HepG2 (cell line): ENCODE measurements around the gene MFRP. TPM values are rescaled to one million over a fixed set of nuclear protein-coding genes. Genes with fewer than 3 reads are reported as not detected.

Experiments used
- ATAC-seq: fragments of 200-7000 bp; cut with Tn5 transposase; 3 replicates; pipeline ENCODE4 v1.9.1; 2020; ENCODE audit warnings: mild to moderate bottlenecking, moderate library complexity
- BruUV-seq: library from RNA; stranded (reverse); fragments of 400-500 nt; replicated peaks from 2 replicates; lab custom pipeline; 2021; lab: Mats Ljungman, UMichigan
- CTCF ChIA-PET: fragments of 300-600 bp; formaldehyde crosslinking; extraction: SDS; loops from one replicate; lab custom pipeline; 2021; ENCODE audit warnings: low total read pairs, inconsistent platforms, low intra/inter-chr PET ratio; lab: Yijun Ruan, JAX
- POLR2A ChIA-PET: fragments of 350-600 bp; sonication (Branson Sonifier 250); formaldehyde crosslinking; loops from one replicate; lab custom pipeline; 2020; ENCODE audit warnings: antibody characterized with exemption, inconsistent platforms; lab: Yijun Ruan, JAX
- DNase-seq: peaks from one replicate; pipeline ENCODE4 v3.0.0-alpha.2; 2015; ENCODE audit warnings: low spot score
- FAIRE-seq: peaks from 3 replicates; lab custom pipeline; 2011; peaks lifted over from hg19 to GRCh38; lab: Jason Lieb, UNC
- H2AFZ ChIP-seq: one replicate; pipeline ENCODE4 v1.6.1; 2011; ENCODE audit warnings: low read length, inconsistent platforms
- H3K27ac ChIP-seq: fragments of 300-600 bp; 3 replicates; pipeline ENCODE4 v1.8.0; 2011; ENCODE audit warnings: mixed run types, mild to moderate bottlenecking, mixed read lengths, low read length, inconsistent platforms; ENCODE audit not compliant: insufficient read depth; ENCODE audit errors: extremely low read length
- H3K27me3 ChIP-seq, 2 experiments: fragments of 200-600 bp in 1 of 2; 2 replicates in 1 of 2; 3 replicates in 1 of 2; pipeline versions ENCODE4 v1.6.0 to v1.8.0; 2011; ENCODE audit warnings: low read length in 2 of 2, mild to moderate bottlenecking in 2 of 2, moderate library complexity in 2 of 2, inconsistent platforms in 1 of 2; ENCODE audit not compliant: insufficient read depth in 2 of 2, control insufficient read depth in 1 of 2
- H3K36me3 ChIP-seq, 2 experiments: fragments of 200-600 bp in 1 of 2; replicated peaks in 1 of 2; 2 replicates in 1 of 2; 3 replicates in 1 of 2; pipeline versions ENCODE4 v1.5.1 to v1.8.0; 2011; ENCODE audit warnings: low read length in 2 of 2, inconsistent platforms in 1 of 2; ENCODE audit not compliant: insufficient read depth in 2 of 2, control insufficient read depth in 1 of 2
- H3K4me1 ChIP-seq: 2 replicates; pipeline ENCODE4 v1.5.1; 2012; ENCODE audit warnings: low read length, inconsistent platforms; ENCODE audit not compliant: insufficient read depth
- H3K4me2 ChIP-seq: 2 replicates; pipeline ENCODE4 v1.6.0; 2011; ENCODE audit warnings: low read depth, low read length, inconsistent platforms
- H3K4me3 ChIP-seq, 3 experiments: fragments of 200-600 bp in 1 of 3; sonication (generic), shearing (Covaris generic) in 1 of 3; replicated peaks in 1 of 3; 2 replicates each; pipeline ENCODE4 v1.5.1; 2011 to 2016; ENCODE audit warnings: low read length in 3 of 3, inconsistent platforms in 2 of 3, low read depth in 2 of 3, mild to moderate bottlenecking in 2 of 3, control low read depth in 1 of 3, mixed read lengths in 1 of 3; ENCODE audit not compliant: insufficient read depth in 1 of 3
- H3K79me2 ChIP-seq: one replicate; pipeline ENCODE4 v1.6.1; 2011; ENCODE audit warnings: low read length, inconsistent platforms; ENCODE audit not compliant: insufficient read depth
- H3K9ac ChIP-seq: 2 replicates; pipeline ENCODE4 v1.6.0; 2011; ENCODE audit warnings: mild to moderate bottlenecking, low read depth, low read length, inconsistent platforms; ENCODE audit not compliant: insufficient read depth
- H3K9me3 ChIP-seq: 2 replicates; pipeline ENCODE4 v1.5.1; 2012; ENCODE audit warnings: mild to moderate bottlenecking, low read length
- H4K20me1 ChIP-seq: 2 replicates; pipeline ENCODE4 v1.6.0; 2011; ENCODE audit warnings: inconsistent platforms, mild to moderate bottlenecking, low read length, moderate library complexity; ENCODE audit not compliant: insufficient read depth
- ATF5 ChIP-seq: sonication (generic); formaldehyde crosslinking; IDR thresholded peaks from 2 replicates; pipeline ENCODE4 v1.4.0; 2020; ENCODE audit warnings: mild to moderate bottlenecking, low read depth, missing genetic modification reagents
- FIP1L1 ChIP-seq: fragments of 200-400 bp; formaldehyde crosslinking; IDR thresholded peaks from 2 replicates; pipeline ENCODE4 v1.6.1; 2018; ENCODE audit warnings: low read depth, mild to moderate bottlenecking, low read length, moderate library complexity, borderline replicate concordance; ENCODE audit not compliant: insufficient read depth
- FOXC1 ChIP-seq: sonication (generic); formaldehyde crosslinking; IDR thresholded peaks from 2 replicates; pipeline ENCODE4 v1.8.0; 2022; ENCODE audit warnings: mild to moderate bottlenecking, missing genetic modification reagents, borderline replicate concordance
- LBX2 ChIP-seq: sonication (generic); formaldehyde crosslinking; IDR thresholded peaks from 2 replicates; pipeline ENCODE4 v1.5.0; 2020; ENCODE audit warnings: missing genetic modification reagents, mild to moderate bottlenecking, borderline replicate concordance
- MYNN ChIP-seq: sonication (generic); formaldehyde crosslinking; IDR thresholded peaks from 2 replicates; pipeline ENCODE4 v1.4.0; 2020; ENCODE audit warnings: mild to moderate bottlenecking, low read depth, missing genetic modification reagents
- RFX5 ChIP-seq: IDR thresholded peaks from 2 replicates; pipeline ENCODE4 v1.6.1; 2011; ENCODE audit warnings: low read depth, low read length, improper control_type of control experiment
- SNAI1 ChIP-seq: sonication (generic); formaldehyde crosslinking; IDR thresholded peaks from 2 replicates; pipeline ENCODE4 v1.5.0; 2020; ENCODE audit warnings: mild to moderate bottlenecking, missing genetic modification reagents, borderline replicate concordance
- TAF15 ChIP-seq: fragments of 200-400 bp; formaldehyde crosslinking; IDR thresholded peaks from one replicate; pipeline ENCODE4 v1.6.1; 2018; ENCODE audit warnings: mild to moderate bottlenecking, low read depth, low read length; ENCODE audit not compliant: poor library complexity, severe bottlenecking
- U2AF2 ChIP-seq: fragments of 200-400 bp; formaldehyde crosslinking; IDR thresholded peaks from 2 replicates; pipeline ENCODE4 v1.6.1; 2017; ENCODE audit warnings: low read depth, mild to moderate bottlenecking, low read length
- ZNF781 ChIP-seq: sonication (generic); formaldehyde crosslinking; IDR thresholded peaks from 2 replicates; pipeline ENCODE4 v1.5.1; 2020; ENCODE audit warnings: borderline replicate concordance, mild to moderate bottlenecking, missing genetic modification reagents; ENCODE audit errors: not compliant biosample characterization
- WGBS: methylation state at CpG from one replicate; pipeline ENCODE4 v1.1.6; 2017; ENCODE audit warnings: low lambda C conversion rate; 5-methylcytosine and 5-hydroxymethylcytosine counted together
- in situ Hi-C: cut with HindIII; loops from 2 replicates; pipeline ENCODE4 v1.10.0; 2017; ENCODE audit warnings: low pct_unique_long_range_greater_than_20kb; ENCODE audit not compliant: extremely low pct_ligation_motif_present
- intact Hi-C: fragments of 100-400 bp; cut with micrococcal nuclease; formaldehyde crosslinking; loops from one replicate; pipeline ENCODE4 v1.10.0; 2022; ENCODE audit not compliant: unreplicated experiment
- polyA plus RNA-seq, 8 experiments: library from polyadenylated mRNA; depleted of rRNA in 3 of 8; stranded (reverse) in 7 of 8; unstranded in 1 of 8; fragments of >200 nt; fragmentation: Illumina TruSeq in 4 of 8; extraction: Trizol in 4 of 8; gene quantifications; 2 replicates each; pipeline versions ENCODE4 v1.2.1 to v1.2.3, GENCODE V29; 2011 to 2016; ENCODE audit warnings: low read depth in 4 of 8, missing spikeins in 1 of 8, mixed read lengths in 1 of 8; ENCODE audit not compliant: insufficient read depth in 1 of 8
- total RNA-seq, 5 experiments: library from RNA; depleted of rRNA; stranded (reverse); fragments of >200 nt; fragmentation: Illumina TruSeq; extraction: Trizol; gene quantifications; 2 replicates each; pipeline ENCODE4 v1.2.3, GENCODE V29; 2016; ENCODE audit warnings: low read depth in 1 of 5

Gene MFRP
- total and polyA plus RNA-seq, 2 of the 13 experiments (the other 11 are each of a cell fraction or from before 2014, with no cell fraction given) = not detected

- intact Hi-C loops = no loop called here
- ATAC-seq (no peak), FAIRE-seq (no peak)
Measured at GRCh38 chr11:119359365-119360214, 13.1 kb upstream of the MFRP start.

GRCh38 chr11:119357074-119357473 lies 10.6 kb upstream of the MFRP start:
- peaks cover 2% of the 10 kb centered on the region for H3K79me2 ChIP-seq
- no peaks in the 10 kb centered on the region for H3K27me3 ChIP-seq
- peaks cover 7 to 31% of the 10 kb centered on the region in 2 experiments; a peak in 4 of 5 replicates for H3K36me3 ChIP-seq
- no peak overlapping the region for H3K9ac ChIP-seq
- H3K4me1 ChIP-seq = peaks cover 67% of the 10 kb centered on the region
- no TSS peak for BruUV-seq
- TF ChIP-seq RFX5 (no peak), LBX2 (CRISPR knock-in tag) (no peak), TAF15 (no peak), ZNF781 (CRISPR knock-in tag) (no peak), MYNN (CRISPR knock-in tag) (no peak), U2AF2 (no peak)
- H2AFZ ChIP-seq = no peak overlapping the region
- H3K4me2 ChIP-seq = no peak overlapping the region
- 96% methylated on average over 10 of the region's 13 CpGs for WGBS
- in situ Hi-C loops = no loop called here
- FAIRE-seq (no peak), ATAC-seq (no peak), DNase-seq (no peak)
- no peak overlapping the region for H3K4me3 ChIP-seq
- CTCF ChIA-PET = interaction anchor here (1.0 kb wide), 1 partner anchor 17 kb away, joined by 3 read pairs; no protein-coding TSS in a partner anchor
- H4K20me1 ChIP-seq = no peaks in the 10 kb centered on the region; the same call in 1 of the 2 replicates
- no peak overlapping the region for H3K27ac ChIP-seq
- no peaks in the 10 kb centered on the region for H3K9me3 ChIP-seq
- POLR2A ChIA-PET = interaction anchor here (4.2 kb wide), 1 partner anchor 11 kb away, joined by 16 read pairs; no protein-coding TSS in a partner anchor
- intact Hi-C loops = no loop called here

More at GRCh38 chr11:119359365-119360214, 13.1 kb upstream of the MFRP start:
- H3K9ac ChIP-seq = no peak overlapping the region
- H3K4me1 ChIP-seq = peaks cover 57% of the 10 kb centered on the region
- CTCF ChIA-PET = no interaction called here
- WGBS = 96% methylated on average over 6 of the region's 10 CpGs
- no peak for DNase-seq
- H3K27ac ChIP-seq = no peak overlapping the region
- peaks cover 7 to 31% of the 10 kb centered on the region in 2 experiments; a peak in 4 of 5 replicates for H3K36me3 ChIP-seq
- TF ChIP-seq FOXC1 (CRISPR knock-in tag) (no peak), SNAI1 (no peak), FIP1L1 (no peak), ATF5 (no peak)
- no TSS peak for BruUV-seq
- in situ Hi-C loops = no loop called here
- H3K4me3 ChIP-seq = no peak overlapping the region
- H3K9me3 ChIP-seq = no peaks in the 10 kb centered on the region
- H4K20me1 ChIP-seq = no peaks in the 10 kb centered on the region; the same call in 1 of the 2 replicates
- POLR2A ChIA-PET = interaction anchor here (1.8 kb wide), 1 partner anchor 11 kb away, joined by 12 read pairs; no protein-coding TSS in a partner anchor
- H2AFZ ChIP-seq = no peak overlapping the region
- H3K79me2 ChIP-seq = peaks cover 3% of the 10 kb centered on the region
- H3K4me2 ChIP-seq = no peak overlapping the region
- no peaks in the 10 kb centered on the region for H3K27me3 ChIP-seq
